GM23248 (cell line): ENCODE results near the gene MRGPRD.

ENCODE experiments used
- EZH2 ChIP-seq: fragments of 200-600 bp; sonication (generic); IDR thresholded peaks from 2 replicates; pipeline ENCODE4 v1.6.1; 2018; ENCODE audit warnings: antibody characterized with exemption, mild to moderate bottlenecking; ENCODE audit not compliant: insufficient read depth, poor library complexity, severe bottlenecking
- EZH2phosphoT487 ChIP-seq: fragments of 200-600 bp; sonication (generic); IDR thresholded peaks from 2 replicates; pipeline ENCODE4 v1.6.1; 2018; ENCODE audit warnings: antibody characterized with exemption, moderate library complexity, mild to moderate bottlenecking, low read depth; ENCODE audit not compliant: insufficient read depth

- TF ChIP-seq EZH2 = no peak
- TF ChIP-seq EZH2phosphoT487 = no peak
These were observed 633 bp downstream of the MRGPRD start for GRCh38 chr11:68979931-68980775.
